Right lobe of liver (tissue), 6 donors: Measurements from ENCODE around the gene TRDMT1. TPM values are rescaled to one million over a fixed set of nuclear protein-coding genes. Genes with fewer than 3 reads are reported as not detected.

Source experiments
- ATAC-seq, 4 donors: fragments of 200-7000 bp; cut with Tn5 transposase; one replicate each; pipeline ENCODE4 v1.9.1; 2020; ENCODE audit warnings: mild to moderate bottlenecking in 4 of 4, moderate library complexity in 4 of 4
- DNase-seq, 3 donors: peaks; one replicate each; pipeline ENCODE4 v3.0.0-alpha.2; 2020
- H3K27ac ChIP-seq, 3 donors: fragments of 200-600 bp; one replicate each; pipeline ENCODE4 v1.8.0; 2022
- H3K27me3 ChIP-seq, 2 donors: fragments of 200-600 bp; one replicate each; pipeline ENCODE4 v1.8.0; 2022
- H3K36me3 ChIP-seq, 4 donors: fragments of 200-600 bp; sonication (generic) in 1 of 4; one replicate each; pipeline versions ENCODE4 v1.5.1 to v1.8.0; 2017 to 2022; ENCODE audit warnings: control low read depth in 1 of 4
- H3K4me1 ChIP-seq, 4 donors: fragments of 200-600 bp; sonication (generic) in 1 of 4; one replicate each; pipeline versions ENCODE4 v1.5.1 to v1.8.0; 2017 to 2022; ENCODE audit warnings: control low read depth in 1 of 4
- H3K4me3 ChIP-seq, 3 donors: fragments of 200-600 bp; one replicate each; pipeline ENCODE4 v1.8.0; 2022
- H3K9me3 ChIP-seq, 4 donors: fragments of 200-600 bp; sonication (generic) in 1 of 4; one replicate each; pipeline versions ENCODE4 v1.5.1 to v1.8.0; 2017 to 2022; ENCODE audit warnings: control low read depth in 1 of 4
- CTCF ChIP-seq, 4 donors: fragments of 200-600 bp in 3 of 4; fragments of 450-650 bp in 1 of 4; IDR thresholded peaks; one replicate each; pipeline versions ENCODE4 v1.5.1 to v1.8.0; 2016 to 2022; ENCODE audit warnings: antibody characterized with exemption in 4 of 4, mild to moderate bottlenecking in 2 of 4
- POLR2A ChIP-seq: fragments of 450-650 bp; IDR thresholded peaks from one replicate; pipeline ENCODE4 v1.6.1; 2017; ENCODE audit warnings: antibody characterized with exemption, mild to moderate bottlenecking
- WGBS: methylation state at CpG from one replicate; pipeline ENCODE4 v1.1.6; 2018; ENCODE audit warnings: low coverage, low lambda C conversion rate; ENCODE audit not compliant: insufficient coverage; ENCODE audit errors: missing lambda C conversion rate; 5-methylcytosine and 5-hydroxymethylcytosine counted together
- intact Hi-C, 2 donors: fragments of 100-400 bp; cut with DNase I; formaldehyde crosslinking; loops; one replicate each; pipeline versions ENCODE4 v1.11.2 to v1.14.1; 2022
- total RNA-seq, 6 experiments: library from RNA; depleted of rRNA in 2 of 6; stranded (reverse); fragments of >200 nt in 2 of 6; fragmentation: NEBNext Ultra II Directional in 3 of 6; extraction: Animal tissue kit (Norgen Biotek cat#: 25700) in 3 of 6; gene quantifications; one replicate each; pipeline versions ENCODE4 v1.1.0 to v1.2.4, GENCODE V29; 2016 to 2023
- donor health status: DM: no; HTN: yes; CAD: no.
- donor health status: DM: no; HTN: no; CAD: no.
- donor health status: DM: no; HTN: no; CAD: no.
- donor health status: DM: no; HTN: yes; CAD: no.
- donor health status: DM: no; HTN: yes; CAD: no.

The TRDMT1 gene
- total RNA-seq, 6 experiments from 2014 or later = 0.79 to 2.9 (median 1.6) TPM

GRCh38 chr10:17174626-17175025, 26.8 kb downstream of the TRDMT1 start:
- Histone ChIP-seq H3K36me3 (no peaks in the 10 kb centered on the region), H3K27me3 (no peaks in the 10 kb centered on the region), H3K27ac (no peak overlapping the region), H3K4me1 (no peaks in the 10 kb centered on the region), H3K9me3 (no peaks in the 10 kb centered on the region), H3K4me3 (no peak overlapping the region)
- ATAC-seq (no peak), DNase-seq (no peak)
- intact Hi-C loops = no loop called here
- no peak for TF ChIP-seq POLR2A
- TF ChIP-seq CTCF (IDR thresholded peaks at IDR 0.05) = no peak

- Histone ChIP-seq H3K27ac (no peak overlapping the region), H3K4me3 (no peak overlapping the region), H3K9me3 (no peaks in the 10 kb centered on the region), H3K27me3 (no peaks in the 10 kb centered on the region), H3K4me1 (no peaks in the 10 kb centered on the region), H3K36me3 (no peaks in the 10 kb centered on the region)
- no peak for ATAC-seq
- no peak for TF ChIP-seq POLR2A
- TF ChIP-seq CTCF (IDR thresholded peaks at IDR 0.05) = no peak
- WGBS = 72% methylated on average over 3 of the region's 4 CpGs
- no peak for DNase-seq
- intact Hi-C loops = no loop called here
Measured at GRCh38 chr10:17171141-17171641, 30.3 kb downstream of the TRDMT1 start.

- Histone ChIP-seq H3K4me1 (no peaks in the 10 kb centered on the region), H3K36me3 (no peaks in the 10 kb centered on the region), H3K4me3 (no peak overlapping the region), H3K27me3 (no peaks in the 10 kb centered on the region), H3K9me3 (no peaks in the 10 kb centered on the region), H3K27ac (no peak overlapping the region)
- ATAC-seq = no peak
- TF ChIP-seq POLR2A (no peak), CTCF (IDR thresholded peaks at IDR 0.05) (no peak)
- 41% methylated on average over 4 of the region's 4 CpGs for WGBS
- DNase-seq = no peak
- intact Hi-C loops = no loop called here
Measured at GRCh38 chr10:17169803-17170202, 31.7 kb downstream of the TRDMT1 start.

GRCh38 chr10:17166699-17167098, 34.8 kb downstream of the TRDMT1 start:
- H3K4me1 ChIP-seq = no peaks in the 10 kb centered on the region
- ATAC-seq = no peak
- intact Hi-C loops = no loop called here
- H3K36me3 ChIP-seq = no peaks in the 10 kb centered on the region
- H3K4me3 ChIP-seq = no peak overlapping the region
- DNase-seq = no peak
- WGBS = 71% methylated on average over 2 of the region's 3 CpGs
- no peaks in the 10 kb centered on the region for H3K27me3 ChIP-seq
- H3K27ac ChIP-seq = no peak overlapping the region
- TF ChIP-seq CTCF (IDR thresholded peaks at IDR 0.05) (no peak), POLR2A (no peak)
- no peaks in the 10 kb centered on the region for H3K9me3 ChIP-seq

GRCh38 chr10:17162828-17163227, 38.6 kb downstream of the TRDMT1 start:
- 38% methylated on average over 2 of the region's 2 CpGs for WGBS
- Histone ChIP-seq H3K27me3 (no peaks in the 10 kb centered on the region), H3K4me3 (no peak overlapping the region), H3K27ac (no peak overlapping the region), H3K4me1 (no peaks in the 10 kb centered on the region), H3K9me3 (no peaks in the 10 kb centered on the region), H3K36me3 (no peaks in the 10 kb centered on the region)
- DNase-seq (no peak), ATAC-seq (peak in 1 of 4 donors; percentile 57)
- intact Hi-C loops = no loop called here
- TF ChIP-seq POLR2A (no peak), CTCF (IDR thresholded peaks at IDR 0.05) (no peak)
